Astrocyte of the spinal cord (primary cell): Measurements from ENCODE around the gene PLBD2.
A peak's percentile ranks its signal among the peaks of the same experiment; 100 is the strongest.

Experiments
- DNase-seq: peaks from one replicate; pipeline ENCODE4 v3.0.0; 2011; ENCODE audit warnings: low read depth, low spot score
- H3K4me3 ChIP-seq: 2 replicates; pipeline ENCODE4 v1.5.1; 2011; ENCODE audit warnings: low read depth, mild to moderate bottlenecking, low read length, moderate library complexity
- in situ Hi-C: cut with HindIII; loops from 2 replicates; pipeline ENCODE4 v1.10.0; 2017; ENCODE audit warnings: low sequenced_read_pairs
- TF ChIP-seq, protein P1 (sequence below): IDR thresholded peaks from 2 replicates; pipeline ENCODE4 v1.5.1; 2012; ENCODE audit warnings: low read depth, mild to moderate bottlenecking, low read length, inconsistent platforms

Gene PLBD2

DNA sequence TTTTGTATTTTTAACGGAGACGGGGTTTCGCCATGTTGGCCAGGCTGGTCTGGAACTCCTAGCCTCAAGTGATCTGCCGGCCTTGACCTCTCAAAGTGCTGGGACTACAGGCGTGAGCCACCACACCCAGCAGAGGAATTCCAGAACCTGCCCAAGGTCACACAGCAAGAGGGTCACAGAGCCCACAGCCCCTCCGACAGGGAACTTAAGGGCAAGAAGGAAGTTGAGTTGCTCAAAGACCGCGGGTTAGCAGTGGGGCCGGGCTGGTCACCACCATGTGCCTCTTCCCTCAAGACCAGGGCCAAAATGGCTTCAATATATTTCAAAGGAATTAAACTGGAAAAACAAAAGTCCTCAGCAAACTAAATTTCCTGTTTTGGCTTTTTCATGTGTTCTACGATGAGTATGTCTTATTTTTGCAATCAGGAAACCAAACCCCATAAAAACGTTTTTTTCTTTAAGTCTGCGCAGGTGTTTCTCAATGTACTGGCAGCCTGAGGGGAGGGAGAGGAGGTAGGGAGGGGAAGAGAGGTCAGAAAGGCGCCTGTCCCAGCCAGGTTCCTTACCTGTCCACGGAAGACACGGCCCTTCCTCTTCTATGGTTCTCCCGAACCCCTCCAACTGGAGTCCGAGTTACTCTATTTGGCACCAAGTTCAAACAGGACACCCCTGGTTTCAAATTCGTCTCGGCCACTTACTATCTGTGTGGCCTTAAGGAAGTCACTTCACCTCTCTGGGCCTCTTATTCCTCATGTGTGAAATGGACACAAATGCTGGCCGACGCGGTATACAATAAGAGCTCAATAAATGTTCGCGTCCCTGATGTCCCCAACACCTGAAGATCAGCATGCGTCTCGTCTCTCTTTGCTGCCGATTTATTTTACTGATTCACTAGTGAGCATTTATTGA lies 24.3 kb upstream of the PLBD2 start:
- TF ChIP-seq, protein P1, sequence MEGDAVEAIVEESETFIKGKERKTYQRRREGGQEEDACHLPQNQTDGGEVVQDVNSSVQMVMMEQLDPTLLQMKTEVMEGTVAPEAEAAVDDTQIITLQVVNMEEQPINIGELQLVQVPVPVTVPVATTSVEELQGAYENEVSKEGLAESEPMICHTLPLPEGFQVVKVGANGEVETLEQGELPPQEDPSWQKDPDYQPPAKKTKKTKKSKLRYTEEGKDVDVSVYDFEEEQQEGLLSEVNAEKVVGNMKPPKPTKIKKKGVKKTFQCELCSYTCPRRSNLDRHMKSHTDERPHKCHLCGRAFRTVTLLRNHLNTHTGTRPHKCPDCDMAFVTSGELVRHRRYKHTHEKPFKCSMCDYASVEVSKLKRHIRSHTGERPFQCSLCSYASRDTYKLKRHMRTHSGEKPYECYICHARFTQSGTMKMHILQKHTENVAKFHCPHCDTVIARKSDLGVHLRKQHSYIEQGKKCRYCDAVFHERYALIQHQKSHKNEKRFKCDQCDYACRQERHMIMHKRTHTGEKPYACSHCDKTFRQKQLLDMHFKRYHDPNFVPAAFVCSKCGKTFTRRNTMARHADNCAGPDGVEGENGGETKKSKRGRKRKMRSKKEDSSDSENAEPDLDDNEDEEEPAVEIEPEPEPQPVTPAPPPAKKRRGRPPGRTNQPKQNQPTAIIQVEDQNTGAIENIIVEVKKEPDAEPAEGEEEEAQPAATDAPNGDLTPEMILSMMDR, result no peak
- peak overlapping the region; percentile 67 for H3K4me3 ChIP-seq
- DNase-seq, result no peak
- in situ Hi-C loops, result no loop called here

DNA sequence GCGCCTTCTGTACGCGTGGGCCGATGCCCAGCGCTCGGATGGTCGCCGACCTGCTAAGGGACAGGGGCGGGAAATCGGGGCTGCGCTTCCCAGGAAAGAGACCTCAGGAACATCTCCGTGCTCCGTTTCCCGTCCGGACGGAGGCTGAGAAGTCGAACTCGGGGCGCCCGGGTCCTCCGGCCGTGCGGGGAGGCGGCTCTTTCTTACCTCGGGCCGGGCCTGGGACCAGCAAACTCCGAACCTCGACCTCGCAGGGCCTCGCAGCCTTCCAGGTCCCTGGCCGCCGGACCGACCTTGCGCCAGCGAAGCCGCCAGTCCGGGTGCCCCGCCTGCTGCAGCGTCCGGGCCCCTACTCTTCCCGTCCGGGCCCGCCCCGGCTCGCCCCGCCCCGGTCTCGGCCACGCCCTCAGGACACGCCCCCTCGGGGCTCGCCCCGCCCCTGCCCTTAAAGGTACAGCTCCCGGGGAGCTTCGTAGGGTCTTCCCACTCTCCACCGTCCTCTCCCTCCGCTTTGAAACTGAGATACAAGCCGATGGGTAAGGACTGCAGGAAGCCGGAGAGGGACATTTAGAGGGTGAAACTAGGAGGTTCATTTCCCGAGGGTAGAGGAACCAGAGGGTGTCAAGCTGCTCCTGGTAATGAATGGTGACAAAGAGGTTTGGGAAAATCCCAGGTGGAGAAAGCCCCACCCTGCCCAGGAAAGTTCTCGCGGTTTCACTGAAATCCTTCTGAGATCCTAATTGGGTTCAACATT lies 23.4 kb upstream of the PLBD2 start, which contains the start of gene SLC8B1:
SLC8B1 (minus strand) TSS at position 324 of the 754 bp plus-strand sequence. CDS start 2,231 bp downstream, outside the sequence.
- in situ Hi-C loops, result no loop called here
- peak; percentile 79 for DNase-seq
- H3K4me3 ChIP-seq, result peak within 1 kb of the TSS; percentile 67
- TF ChIP-seq, protein P1, result no peak

DNA sequence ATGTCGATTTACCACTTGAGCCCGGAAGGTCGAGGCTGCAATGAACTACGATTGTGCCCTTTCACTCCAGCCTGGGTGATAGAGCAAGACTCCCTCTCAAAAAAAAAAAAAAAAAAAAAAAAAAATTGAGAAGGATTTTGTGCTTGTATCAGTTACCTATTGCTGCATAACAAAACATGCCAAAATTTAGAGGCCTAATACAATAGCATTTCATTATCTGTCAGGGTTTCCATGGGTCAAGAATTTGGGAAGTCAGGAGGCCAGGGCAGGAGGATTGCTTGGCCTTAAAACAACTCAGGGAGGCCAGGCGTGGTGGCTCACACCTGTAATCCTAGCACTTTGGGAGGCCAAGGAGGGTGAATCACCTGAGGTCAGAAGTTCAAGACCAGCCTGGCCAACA lies 18.8 kb upstream of the PLBD2 start:
- no peak for DNase-seq
- in situ Hi-C loops, result no loop called here
- no peak overlapping the region for H3K4me3 ChIP-seq
- TF ChIP-seq, protein P1, result no peak

DNA sequence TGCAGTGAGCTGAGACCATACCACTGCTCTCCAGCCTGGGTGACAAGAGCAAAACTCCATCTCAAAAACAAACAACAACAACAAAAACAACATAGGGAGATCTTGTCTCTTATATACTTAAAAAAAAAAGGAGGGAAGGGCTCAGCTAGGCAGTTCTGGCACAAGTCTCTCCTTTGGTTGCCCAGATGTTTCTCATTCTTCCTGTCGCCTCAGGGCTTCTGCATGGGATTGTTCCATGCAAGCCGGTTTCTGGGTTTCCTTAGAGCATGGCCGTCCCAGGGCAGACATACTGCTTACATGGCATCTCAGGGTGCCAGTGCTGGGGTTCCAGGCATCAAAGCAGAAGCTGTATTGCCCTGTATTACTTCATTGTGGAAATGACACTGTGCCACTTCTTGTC lies 18.3 kb upstream of the PLBD2 start:
- TF ChIP-seq, protein P1, result no peak
- H3K4me3 ChIP-seq, result no peak overlapping the region
- in situ Hi-C loops, result no loop called here
- no peak for DNase-seq

DNA sequence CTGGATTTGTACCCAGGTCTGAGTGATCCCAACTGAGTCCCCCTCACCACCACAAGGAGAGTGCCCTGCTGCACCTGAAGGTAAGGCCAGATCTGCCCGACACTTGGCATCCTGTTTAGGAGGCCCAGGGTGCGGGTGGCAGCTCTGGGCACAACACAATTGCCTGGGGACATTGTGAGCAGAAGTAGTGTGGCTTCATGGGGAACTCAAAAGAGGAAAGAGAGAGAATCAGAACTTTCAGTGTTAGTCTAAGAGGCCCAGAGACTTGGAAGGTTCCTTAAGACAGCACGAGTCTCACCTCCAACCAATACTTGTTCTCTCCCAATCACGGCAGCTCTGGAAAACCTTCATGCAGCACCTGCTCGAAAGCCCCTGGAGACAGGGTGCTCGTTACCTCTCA lies 16.9 kb upstream of the PLBD2 start:
- TF ChIP-seq, protein P1, result no peak
- no peak for DNase-seq
- in situ Hi-C loops, result no loop called here
- H3K4me3 ChIP-seq, result no peak overlapping the region

DNA sequence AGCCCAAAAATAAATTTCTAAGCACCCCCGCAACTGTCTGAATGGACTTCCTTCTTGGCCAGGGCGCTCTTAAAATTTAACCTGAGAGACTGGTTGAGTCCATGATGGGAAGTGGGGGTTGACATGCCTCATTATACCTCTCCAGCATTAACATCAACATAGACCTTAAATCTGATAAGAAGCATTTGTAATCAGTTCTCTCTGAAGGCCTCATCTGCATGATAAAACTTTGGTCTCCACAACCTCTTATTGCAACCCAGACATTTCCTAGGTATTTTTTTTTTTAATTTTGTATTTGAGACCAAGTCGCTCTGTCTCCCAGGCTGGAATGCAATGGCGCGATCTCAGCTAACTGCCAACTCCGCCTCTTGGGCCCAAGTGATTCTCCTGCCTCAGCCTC lies 13.1 kb upstream of the PLBD2 start:
- in situ Hi-C loops, result no loop called here
- no peak for DNase-seq
- TF ChIP-seq, protein P1, result no peak
- no peak overlapping the region for H3K4me3 ChIP-seq
